Tibial artery (tissue), 4 donors: ENCODE results near the gene ARAP1.

Experiments used
- DNase-seq, 2 donors: peaks; one replicate each; pipeline ENCODE4 v3.0.0-alpha.2; 2019
- H3K27ac ChIP-seq, 2 donors: fragments of 200-600 bp; sonication (generic) in 1 of 2; 1 replicate in 1 of 2; 2 replicates in 1 of 2; pipeline ENCODE4 v1.5.1; 2018 to 2019; ENCODE audit warnings: mild to moderate bottlenecking in 1 of 2
- H3K27me3 ChIP-seq, 2 donors: fragments of 200-600 bp; sonication (generic) in 1 of 2; one replicate each; pipeline versions ENCODE4 v1.5.1 to v1.6.0; 2016 to 2019
- H3K36me3 ChIP-seq, 3 donors: fragments of 200-600 bp; sonication (generic) in 2 of 3; one replicate each; pipeline ENCODE4 v1.5.1; 2016 to 2019; ENCODE audit warnings: mild to moderate bottlenecking in 2 of 3
- H3K4me1 ChIP-seq, 4 donors: fragments of 200-600 bp; sonication (generic) in 2 of 4; 1 replicate in 3 of 4; 2 replicates in 1 of 4; pipeline ENCODE4 v1.5.1; 2016 to 2019
- H3K4me3 ChIP-seq, 2 donors: fragments of 200-600 bp; sonication (generic) in 1 of 2; 1 replicate in 1 of 2; 2 replicates in 1 of 2; pipeline ENCODE4 v1.5.1; 2018 to 2019; ENCODE audit warnings: mild to moderate bottlenecking in 2 of 2
- H3K9me3 ChIP-seq, 3 donors: fragments of 200-600 bp; sonication (generic) in 1 of 3; one replicate each; pipeline ENCODE4 v1.5.1; 2016 to 2019
- intact Hi-C: fragments of 100-400 bp; cut with DNase I; formaldehyde crosslinking; loops from one replicate; pipeline ENCODE4 v1.15.0; 2023; ENCODE audit warnings: low total_unique reads
- TF ChIP-seq, protein P1 (sequence below), 2 experiments: fragments of 200-600 bp in 1 of 2; fragments of 450-650 bp in 1 of 2; IDR thresholded peaks; one replicate each; pipeline ENCODE4 v1.5.1; 2017 to 2019; ENCODE audit warnings: antibody characterized with exemption in 2 of 2, mild to moderate bottlenecking in 1 of 2, moderate library complexity in 1 of 2

Gene ARAP1

DNA sequence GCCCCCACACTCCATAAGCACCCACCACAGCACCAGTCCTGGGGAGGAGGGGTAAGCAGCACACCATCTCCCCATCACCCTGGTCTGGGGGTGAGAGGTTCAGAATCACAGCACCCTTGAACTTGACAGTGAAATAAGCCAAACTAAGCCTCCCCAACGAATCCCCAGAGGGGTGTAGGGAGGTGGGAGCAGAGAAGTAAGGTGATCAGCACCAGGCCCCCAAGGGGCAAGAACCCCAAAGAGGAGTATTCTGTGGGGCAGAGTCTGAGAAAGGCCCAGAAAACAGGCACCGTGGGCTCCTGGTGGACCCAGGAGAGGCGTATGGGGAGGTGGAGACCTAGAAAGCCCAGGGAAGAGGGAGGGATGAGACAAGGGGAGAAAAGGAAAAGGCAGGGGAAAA, 30.9 kb downstream of the ARAP1 start:
- Histone ChIP-seq H3K9me3 (no peaks in the 10 kb centered on the region), H3K27ac (peak overlapping the region; percentile 72 to 73), H3K36me3 (peaks cover 0 to 17% (median 0%) of the 10 kb centered on the region in 3 donors), H3K4me1 (peaks cover 0 to 52% (median 39%) of the 10 kb centered on the region in 4 donors), H3K27me3 (no peaks in the 10 kb centered on the region), H3K4me3 (peak overlapping the region; percentile 60 to 72)
- TF ChIP-seq, protein P1, sequence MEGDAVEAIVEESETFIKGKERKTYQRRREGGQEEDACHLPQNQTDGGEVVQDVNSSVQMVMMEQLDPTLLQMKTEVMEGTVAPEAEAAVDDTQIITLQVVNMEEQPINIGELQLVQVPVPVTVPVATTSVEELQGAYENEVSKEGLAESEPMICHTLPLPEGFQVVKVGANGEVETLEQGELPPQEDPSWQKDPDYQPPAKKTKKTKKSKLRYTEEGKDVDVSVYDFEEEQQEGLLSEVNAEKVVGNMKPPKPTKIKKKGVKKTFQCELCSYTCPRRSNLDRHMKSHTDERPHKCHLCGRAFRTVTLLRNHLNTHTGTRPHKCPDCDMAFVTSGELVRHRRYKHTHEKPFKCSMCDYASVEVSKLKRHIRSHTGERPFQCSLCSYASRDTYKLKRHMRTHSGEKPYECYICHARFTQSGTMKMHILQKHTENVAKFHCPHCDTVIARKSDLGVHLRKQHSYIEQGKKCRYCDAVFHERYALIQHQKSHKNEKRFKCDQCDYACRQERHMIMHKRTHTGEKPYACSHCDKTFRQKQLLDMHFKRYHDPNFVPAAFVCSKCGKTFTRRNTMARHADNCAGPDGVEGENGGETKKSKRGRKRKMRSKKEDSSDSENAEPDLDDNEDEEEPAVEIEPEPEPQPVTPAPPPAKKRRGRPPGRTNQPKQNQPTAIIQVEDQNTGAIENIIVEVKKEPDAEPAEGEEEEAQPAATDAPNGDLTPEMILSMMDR (IDR thresholded peaks at IDR 0.05): no peak
- DNase-seq: no peak
- intact Hi-C loops: loop anchor here (5.0 kb wide), 2 partner anchors 71 to 91 kb away; partner anchors contain the start of genes ATG16L2 and STARD10

DNA sequence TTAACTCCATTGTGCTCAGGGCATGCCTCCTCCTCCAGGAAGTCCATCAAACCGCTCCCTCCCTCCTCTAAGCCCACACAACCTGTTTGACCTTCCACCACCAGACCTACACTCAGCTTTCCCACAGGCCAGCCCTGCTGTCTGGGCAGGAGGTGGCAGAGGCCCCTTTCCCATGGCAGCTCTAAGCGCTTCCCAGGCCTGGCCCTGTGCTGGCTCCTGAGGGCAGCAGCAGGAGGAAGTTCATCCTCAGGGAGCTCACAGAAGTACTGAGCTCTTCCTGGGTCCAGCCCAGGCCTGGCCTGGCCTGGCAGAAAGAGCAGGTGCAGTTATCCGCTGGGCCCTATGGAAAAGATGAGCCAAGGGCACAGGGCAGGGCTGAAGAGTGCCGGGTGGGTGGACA, 31.4 kb downstream of the ARAP1 start:
- H3K27me3 ChIP-seq: no peaks in the 10 kb centered on the region
- H3K27ac ChIP-seq: peak overlapping the region; percentile 72 to 73
- H3K36me3 ChIP-seq: peaks cover 0 to 16% (median 0%) of the 10 kb centered on the region in 3 donors
- no peaks in the 10 kb centered on the region for H3K9me3 ChIP-seq
- no peak for DNase-seq
- peak overlapping the region; percentile 60 to 72 for H3K4me3 ChIP-seq
- H3K4me1 ChIP-seq: peaks cover 0 to 52% (median 39%) of the 10 kb centered on the region in 4 donors
- TF ChIP-seq, protein P1 (IDR thresholded peaks at IDR 0.05): no peak
- intact Hi-C loops: loop anchor here (5.0 kb wide), 2 partner anchors 72 to 92 kb away; partner anchors contain the start of genes ATG16L2 and STARD10

DNA sequence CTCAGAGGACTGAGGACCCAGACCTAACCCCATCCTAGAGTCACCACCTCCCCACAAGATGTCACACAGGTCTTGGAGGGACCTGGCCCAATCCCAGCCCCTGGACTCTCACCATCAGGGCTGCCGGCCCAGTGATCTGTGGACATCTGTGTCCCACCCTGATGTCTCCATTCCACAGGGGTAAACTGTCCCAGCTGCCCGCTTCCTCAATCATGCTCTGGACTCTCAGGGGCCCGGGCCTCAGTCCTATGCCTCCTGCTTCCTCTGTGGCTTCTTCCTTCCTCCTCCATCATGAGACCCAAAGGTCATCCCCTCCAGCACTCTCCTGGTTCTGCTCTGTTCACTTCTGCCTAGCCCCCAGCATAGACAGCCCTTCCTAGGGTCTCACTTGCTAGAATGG, 32.2 kb downstream of the ARAP1 start:
- peak overlapping the region; percentile 2 to 73 for H3K27ac ChIP-seq
- TF ChIP-seq, protein P1 (IDR thresholded peaks at IDR 0.05): no peak
- H3K36me3 ChIP-seq: peaks cover 0 to 16% (median 0%) of the 10 kb centered on the region in 3 donors
- intact Hi-C loops: loop anchor here (5.0 kb wide), 2 partner anchors 72 to 92 kb away; partner anchors contain the start of genes ATG16L2 and STARD10
- no peaks in the 10 kb centered on the region for H3K9me3 ChIP-seq
- peak overlapping the region; percentile 60 to 72 for H3K4me3 ChIP-seq
- DNase-seq: peak in 1 of 2 donors; percentile 68
- H3K4me1 ChIP-seq: peaks cover 0 to 49% (median 38%) of the 10 kb centered on the region in 4 donors
- H3K27me3 ChIP-seq: no peaks in the 10 kb centered on the region

DNA sequence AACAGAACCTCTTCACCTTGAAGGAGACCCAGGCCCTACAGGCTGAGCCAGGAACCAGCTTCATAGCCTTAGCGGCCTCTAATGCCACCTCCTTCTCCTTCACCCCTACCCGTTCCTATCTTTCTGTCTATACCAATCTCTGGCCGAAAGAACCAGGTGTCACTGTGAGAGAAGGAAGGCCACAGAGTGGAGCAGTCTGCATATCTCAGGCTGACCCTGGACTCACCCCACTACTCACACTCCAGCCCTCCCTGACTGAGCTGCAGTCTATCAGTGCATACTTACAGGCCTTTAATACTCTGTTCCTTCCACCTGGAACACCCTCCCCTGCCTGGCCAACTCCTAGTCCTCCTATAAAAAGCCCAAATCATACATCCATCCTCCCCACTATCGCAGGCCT, 32.7 kb downstream of the ARAP1 start:
- TF ChIP-seq, protein P1 (IDR thresholded peaks at IDR 0.05): no peak
- Histone ChIP-seq H3K27me3 (no peaks in the 10 kb centered on the region), H3K4me3 (peak overlapping the region in 1 of 2 donors; percentile 72), H3K4me1 (peaks cover 0 to 49% (median 37%) of the 10 kb centered on the region in 4 donors), H3K27ac (peak overlapping the region; percentile 2 to 73), H3K9me3 (no peaks in the 10 kb centered on the region), H3K36me3 (peaks cover 0 to 16% (median 0%) of the 10 kb centered on the region in 3 donors)
- no peak for DNase-seq
- intact Hi-C loops: no loop called here

DNA sequence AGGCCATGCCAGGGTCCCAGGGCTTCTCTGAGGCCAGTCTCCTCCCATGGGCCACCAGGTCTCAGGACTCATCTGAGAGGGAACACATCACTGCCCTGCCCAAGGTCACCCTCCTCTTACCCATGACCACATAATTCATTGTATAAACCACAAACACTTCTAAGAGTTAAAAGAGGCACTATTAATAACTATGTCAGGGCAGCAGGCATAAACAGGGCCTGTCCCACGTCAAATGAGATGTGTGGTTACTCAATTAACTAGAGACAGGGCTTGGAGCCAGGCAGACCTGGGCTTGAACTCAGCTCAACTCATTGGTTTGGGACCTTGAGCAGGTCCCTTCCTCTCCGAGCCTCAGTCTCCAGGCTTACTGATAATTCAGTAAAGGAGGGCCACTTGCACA, 33.1 kb downstream of the ARAP1 start:
- intact Hi-C loops: no loop called here
- Histone ChIP-seq H3K4me3 (no peak overlapping the region), H3K36me3 (peaks cover 0 to 18% (median 0%) of the 10 kb centered on the region in 3 donors), H3K27ac (peak overlapping the region in 1 of 2 donors; percentile 73), H3K4me1 (peaks cover 0 to 49% (median 37%) of the 10 kb centered on the region in 4 donors), H3K27me3 (no peaks in the 10 kb centered on the region), H3K9me3 (no peaks in the 10 kb centered on the region)
- TF ChIP-seq, protein P1 (IDR thresholded peaks at IDR 0.05): no peak
- DNase-seq: no peak
